ENCODE results near the gene NPR3. TPM values are rescaled to one million over a fixed set of nuclear protein-coding genes. Genes with fewer than 3 reads are reported as not detected.

Gene NPR3
- total and polyA plus RNA-seq, 8 donors: 16.5 to 48.2 (median 37.0) TPM

- no peaks in the 10 kb centered on the region for H3K27me3 ChIP-seq
- H3K4me3 ChIP-seq: no peak overlapping the region
- H3K36me3 ChIP-seq: no peaks in the 10 kb centered on the region
- peaks cover 0 to 7% of the 10 kb centered on the region in 2 donors for H3K9me3 ChIP-seq
- intact Hi-C loops (cut with DNase I): no loop called here
- H3K27ac ChIP-seq: no peak overlapping the region
- ATAC-seq (no peak), DNase-seq (no peak)
- peaks cover 0 to 11% of the 10 kb centered on the region in 2 donors for H3K4me1 ChIP-seq
- TF ChIP-seq CTCF (IDR thresholded peaks at IDR 0.05): no peak
Observed at GRCh38 chr5:32722957-32723356, 11.8 kb downstream of the NPR3 start.

GRCh38 chr5:32724526-32724925, 13.4 kb downstream of the NPR3 start:
- intact Hi-C loops (cut with DNase I): no loop called here
- H3K4me1 ChIP-seq: peaks cover 0 to 11% of the 10 kb centered on the region in 2 donors
- H3K4me3 ChIP-seq: no peak overlapping the region
- DNase-seq (no peak), ATAC-seq (no peak)
- H3K27me3 ChIP-seq: no peaks in the 10 kb centered on the region
- TF ChIP-seq CTCF (IDR thresholded peaks at IDR 0.05): no peak
- H3K36me3 ChIP-seq: no peaks in the 10 kb centered on the region
- H3K9me3 ChIP-seq: peaks cover 0 to 2% of the 10 kb centered on the region in 2 donors
- H3K27ac ChIP-seq: no peak overlapping the region

- ATAC-seq (no peak), DNase-seq (peak in 2 of 4 donors; percentile 23 to 36)
- intact Hi-C loops (cut with DNase I): no loop called here
- peaks cover 0 to 11% of the 10 kb centered on the region in 2 donors for H3K4me1 ChIP-seq
- H3K27ac ChIP-seq: no peak overlapping the region
- H3K36me3 ChIP-seq: no peaks in the 10 kb centered on the region
- no peak for TF ChIP-seq CTCF (IDR thresholded peaks at IDR 0.05)
- H3K4me3 ChIP-seq: no peak overlapping the region
- H3K9me3 ChIP-seq: no peaks in the 10 kb centered on the region
- no peaks in the 10 kb centered on the region for H3K27me3 ChIP-seq
Observed at GRCh38 chr5:32726086-32726557, 15.0 kb downstream of the NPR3 start.

- no peak for ATAC-seq
- Histone ChIP-seq H3K4me3 (no peak overlapping the region), H3K4me1 (peaks cover 0 to 11% of the 10 kb centered on the region in 2 donors), H3K9me3 (no peaks in the 10 kb centered on the region), H3K27ac (no peak overlapping the region), H3K36me3 (no peaks in the 10 kb centered on the region), H3K27me3 (no peaks in the 10 kb centered on the region)
- no peak for DNase-seq
- intact Hi-C loops (cut with DNase I): no loop called here
- TF ChIP-seq CTCF (IDR thresholded peaks at IDR 0.05): no peak
Observed at GRCh38 chr5:32729651-32730050, 18.5 kb downstream of the NPR3 start.

- no peak for TF ChIP-seq CTCF (IDR thresholded peaks at IDR 0.05)
- no peaks in the 10 kb centered on the region for H3K36me3 ChIP-seq
- no peak overlapping the region for H3K27ac ChIP-seq
- H3K9me3 ChIP-seq: no peaks in the 10 kb centered on the region
- H3K4me1 ChIP-seq: no peaks in the 10 kb centered on the region
- no peak overlapping the region for H3K4me3 ChIP-seq
- no peaks in the 10 kb centered on the region for H3K27me3 ChIP-seq
- intact Hi-C loops (cut with DNase I): no loop called here
- DNase-seq (no peak), ATAC-seq (no peak)
Observed at GRCh38 chr5:32733590-32734340, 22.6 kb downstream of the NPR3 start.

All from left lung (tissue), 10 donors.